Measurements from ENCODE around the gene CEP104. TPM values are rescaled to one million over a fixed set of nuclear protein-coding genes. Genes with fewer than 3 reads are reported as not detected.
A peak's percentile ranks its signal among the peaks of the same experiment; 100 is the strongest.

CEP104 gene
- total RNA-seq, 1 experiment from 2014 or later = 34.5 TPM

- no peaks in the 10 kb centered on the region for H3K9me3 ChIP-seq (ENCODE audit: control insufficient read depth, low read depth, low read length)
- Mint-ChIP-seq H3K27me3 (ENCODE audit: low read depth) (no peaks in the 10 kb centered on the region), H3K9me3 (peaks cover 13 to 15% of the 10 kb centered on the region in 2 experiments), H3K4me3 (peak overlapping the region; percentile 84 to 95), H3K4me1 (peaks cover 30 to 36% of the 10 kb centered on the region in 2 experiments), H3K36me3 (ENCODE audit: insufficient read depth in 1 of 3, low read depth in 3 of 3) (peaks cover 2 to 17% (median 8%) of the 10 kb centered on the region in 3 experiments), H3K27ac (peak overlapping the region; percentile 99 to 100 (median 99); a peak in 5 of 7 replicates)
- no peaks in the 10 kb centered on the region for H4K20me1 ChIP-seq (ENCODE audit: control insufficient read depth, insufficient read depth, insufficient read length)
- H3T11ph ChIP-seq (ENCODE audit: low read length) = no peak overlapping the region
- H2BK5ac ChIP-seq (ENCODE audit: insufficient read length, low read length) = no peak overlapping the region
- TF ChIP-seq CTCF (conservative IDR thresholded peaks at IDR 0.05) = no peak
- H4K91ac ChIP-seq (ENCODE audit: insufficient read length, low read depth, low read length) = no peak overlapping the region
- H3K27me3 ChIP-seq (ENCODE audit: insufficient read depth, low read length) = no peaks in the 10 kb centered on the region
- H4K8ac ChIP-seq (replicated peaks; ENCODE audit: insufficient read length, low read depth, low read length) = no peak overlapping the region
- H3K79me1 ChIP-seq (ENCODE audit: insufficient read depth, low read depth, low read length, poor library complexity, severe bottlenecking) = peaks cover 11% of the 10 kb centered on the region
- H3K14ac ChIP-seq (ENCODE audit: insufficient read depth, low read length) = peak overlapping the region; percentile 9; the same call in 1 of the 2 replicates
- peaks cover 7% of the 10 kb centered on the region for H3K23me2 ChIP-seq (ENCODE audit: insufficient read length, low read depth, low read length, poor library complexity, severe bottlenecking)
- H3K4ac ChIP-seq (ENCODE audit: low read depth, low read length) = no peak overlapping the region
- no peak overlapping the region for H3K56ac ChIP-seq (ENCODE audit: insufficient read length, low read depth, low read length)
- H3K9ac ChIP-seq (ENCODE audit: extremely low read depth, insufficient read length, low read length) = peak overlapping the region; percentile 41
- no peak overlapping the region for H2BK20ac ChIP-seq (ENCODE audit: low read depth, low read length, poor library complexity, severe bottlenecking)
- H2BK120ac ChIP-seq (ENCODE audit: low read depth, low read length, poor library complexity, severe bottlenecking) = no peak overlapping the region
- peak; percentile 97 for DNase-seq
- H4K5ac ChIP-seq (ENCODE audit: insufficient read length, low read depth, low read length) = no peak overlapping the region
- H3K4me2 ChIP-seq (ENCODE audit: insufficient read depth, insufficient read length, low read length) = peak overlapping the region; percentile 28
- H3K27ac ChIP-seq (ENCODE audit: insufficient read length, low read depth, low read length) = no peak overlapping the region
- peaks cover 22% of the 10 kb centered on the region; the same call in 1 of the 2 replicates for H3K79me2 ChIP-seq (ENCODE audit: insufficient read depth, low read length)
- H3K4me1 ChIP-seq (ENCODE audit: insufficient read depth, low read length) = no peaks in the 10 kb centered on the region
- H2BK12ac ChIP-seq (ENCODE audit: insufficient read length, low read depth, low read length) = no peak overlapping the region
- no peak overlapping the region for H2AFZ ChIP-seq (ENCODE audit: low read length)
- no peak overlapping the region for H2BK15ac ChIP-seq (ENCODE audit: low read depth, low read length)
- no peak overlapping the region for H2AK5ac ChIP-seq (ENCODE audit: insufficient read length, low read length)
- no CpG with 5 or more reads among the region's 51 CpGs for WGBS (ENCODE audit: extremely low coverage, insufficient read length, low lambda C conversion rate)
- peak overlapping the region; percentile 50 for H3K18ac ChIP-seq (ENCODE audit: insufficient read length, low read depth, low read length)
- no peak overlapping the region for H3K23ac ChIP-seq (ENCODE audit: insufficient read length, low read depth, low read length)
These were observed 44.0 kb upstream of the CEP104 start for GRCh38 chr1:3900969-3901529.

Measured in H9 (cell line).